ENCODE measurements around the gene C16orf87. TPM values are rescaled to one million over a fixed set of nuclear protein-coding genes. Genes with fewer than 3 reads are reported as not detected.

C16orf87 gene
- total and polyA plus RNA-seq, 2 experiments from 2014 or later: 41.0 to 45.1 TPM

DNA sequence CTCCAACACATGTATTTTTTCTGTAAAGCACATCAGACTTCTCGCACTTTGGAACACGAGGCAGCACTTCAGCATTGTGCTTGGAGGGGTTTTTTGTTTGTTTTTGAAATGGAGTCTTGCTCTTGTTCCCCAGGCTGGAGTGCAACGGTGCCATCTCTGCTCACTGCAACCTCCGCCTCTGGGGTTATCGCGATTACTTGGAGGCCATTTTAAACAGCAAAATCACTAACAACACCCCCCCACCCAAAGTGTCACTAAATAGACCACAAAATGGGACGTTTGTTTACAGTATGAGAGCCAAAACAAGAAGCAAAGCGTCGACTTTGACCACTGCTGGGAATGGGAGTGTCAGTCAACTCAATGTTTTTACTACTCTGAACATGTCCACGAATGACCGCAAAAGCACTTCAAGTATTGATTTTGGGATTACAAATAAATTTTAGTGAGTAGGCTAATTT, 9.0 kb upstream of the C16orf87 start:
- Histone ChIP-seq H3K9me3 (ENCODE audit: low read depth) (no peaks in the 10 kb centered on the region), H3K27me3 (no peaks in the 10 kb centered on the region), H3K36me3 (no peaks in the 10 kb centered on the region), H3K4me3 (no peak overlapping the region), H3K27ac (no peak overlapping the region), H3K4me1 (ENCODE audit: low read depth) (no peaks in the 10 kb centered on the region)
- TF ChIP-seq, protein P1, sequence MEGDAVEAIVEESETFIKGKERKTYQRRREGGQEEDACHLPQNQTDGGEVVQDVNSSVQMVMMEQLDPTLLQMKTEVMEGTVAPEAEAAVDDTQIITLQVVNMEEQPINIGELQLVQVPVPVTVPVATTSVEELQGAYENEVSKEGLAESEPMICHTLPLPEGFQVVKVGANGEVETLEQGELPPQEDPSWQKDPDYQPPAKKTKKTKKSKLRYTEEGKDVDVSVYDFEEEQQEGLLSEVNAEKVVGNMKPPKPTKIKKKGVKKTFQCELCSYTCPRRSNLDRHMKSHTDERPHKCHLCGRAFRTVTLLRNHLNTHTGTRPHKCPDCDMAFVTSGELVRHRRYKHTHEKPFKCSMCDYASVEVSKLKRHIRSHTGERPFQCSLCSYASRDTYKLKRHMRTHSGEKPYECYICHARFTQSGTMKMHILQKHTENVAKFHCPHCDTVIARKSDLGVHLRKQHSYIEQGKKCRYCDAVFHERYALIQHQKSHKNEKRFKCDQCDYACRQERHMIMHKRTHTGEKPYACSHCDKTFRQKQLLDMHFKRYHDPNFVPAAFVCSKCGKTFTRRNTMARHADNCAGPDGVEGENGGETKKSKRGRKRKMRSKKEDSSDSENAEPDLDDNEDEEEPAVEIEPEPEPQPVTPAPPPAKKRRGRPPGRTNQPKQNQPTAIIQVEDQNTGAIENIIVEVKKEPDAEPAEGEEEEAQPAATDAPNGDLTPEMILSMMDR (IDR thresholded peaks at IDR 0.05; ENCODE audit: low read depth, low read length): no peak
- DNase-seq (ENCODE audit: low read depth in 1 of 2, low spot score in 1 of 2): no peak

DNA sequence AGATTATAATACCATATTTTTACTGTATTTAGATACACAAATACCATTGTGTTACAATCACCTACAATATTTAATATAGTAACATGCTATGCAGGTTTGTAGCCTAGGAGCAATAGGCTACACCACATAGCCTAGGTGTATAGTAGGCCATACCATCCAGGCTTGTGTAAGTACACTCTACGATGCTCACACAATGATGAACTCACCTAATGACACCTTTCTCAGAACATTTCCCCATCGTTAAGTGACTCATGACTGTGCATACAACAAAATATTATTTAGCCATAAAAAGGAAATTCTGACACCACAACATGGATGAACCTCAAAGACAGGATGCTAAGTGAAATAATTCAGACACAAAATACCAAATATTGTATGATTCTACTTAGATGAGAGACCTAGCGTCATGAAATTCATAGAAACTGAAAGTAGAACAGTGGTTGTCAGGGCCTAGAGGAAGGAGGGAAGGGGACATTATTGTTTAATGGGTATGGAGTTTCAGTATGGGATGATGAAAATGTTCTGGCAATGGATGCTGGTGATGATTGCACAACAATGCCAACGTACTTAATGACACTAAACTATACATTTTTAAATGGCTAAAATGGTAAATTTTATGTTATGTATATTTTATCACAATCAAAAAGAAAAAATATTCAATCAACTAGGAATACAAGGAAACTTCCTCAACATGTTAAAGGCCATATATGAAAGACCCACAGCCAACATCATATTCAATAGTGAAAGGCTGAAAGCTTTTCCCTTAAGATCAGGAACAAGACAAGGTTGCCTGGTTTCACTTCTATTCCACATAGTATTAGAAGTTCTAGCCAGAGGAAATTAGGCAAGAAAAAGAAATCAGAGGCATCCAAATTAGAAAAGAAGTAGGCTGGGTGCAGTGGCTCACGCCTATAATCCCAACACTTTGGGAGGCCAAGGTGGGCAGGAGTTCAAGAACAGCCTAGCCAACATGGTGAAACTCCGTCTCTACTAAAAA, 5.9 kb upstream of the C16orf87 start:
- TF ChIP-seq, protein P1 (IDR thresholded peaks at IDR 0.05; ENCODE audit: low read depth, low read length): no peak
- no peaks in the 10 kb centered on the region for H3K27me3 ChIP-seq
- no peaks in the 10 kb centered on the region for H3K9me3 ChIP-seq (ENCODE audit: low read depth)
- H3K4me3 ChIP-seq: no peak overlapping the region
- no peaks in the 10 kb centered on the region for H3K4me1 ChIP-seq (ENCODE audit: low read depth)
- DNase-seq (ENCODE audit: low read depth in 1 of 2, low spot score in 1 of 2): no peak
- H3K27ac ChIP-seq: no peak overlapping the region
- no peaks in the 10 kb centered on the region for H3K36me3 ChIP-seq

DNA sequence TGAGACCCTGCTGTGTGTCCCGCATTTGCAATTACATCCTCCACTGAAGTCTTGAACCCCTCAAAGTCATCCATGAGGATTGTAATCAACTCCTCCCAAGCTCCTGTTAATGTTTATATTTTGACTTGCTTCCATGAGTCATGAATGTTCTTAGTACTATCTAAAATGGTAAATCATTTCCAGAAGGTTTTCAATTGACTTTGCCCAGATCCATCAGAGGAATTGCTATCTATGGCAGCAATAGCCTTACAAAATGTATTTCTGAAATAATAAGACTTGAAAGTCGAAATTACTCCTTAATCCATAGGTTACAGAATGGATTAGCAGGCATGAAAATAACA, 2.5 kb upstream of the C16orf87 start:
- no peak for DNase-seq (ENCODE audit: low read depth in 1 of 2, low spot score in 1 of 2)
- Histone ChIP-seq H3K4me3 (no peak overlapping the region), H3K27ac (no peak overlapping the region), H3K4me1 (ENCODE audit: low read depth) (peaks cover 3% of the 10 kb centered on the region), H3K27me3 (no peaks in the 10 kb centered on the region), H3K9me3 (ENCODE audit: low read depth) (no peaks in the 10 kb centered on the region), H3K36me3 (no peaks in the 10 kb centered on the region)
- TF ChIP-seq, protein P1 (IDR thresholded peaks at IDR 0.05; ENCODE audit: low read depth, low read length): no peak

DNA sequence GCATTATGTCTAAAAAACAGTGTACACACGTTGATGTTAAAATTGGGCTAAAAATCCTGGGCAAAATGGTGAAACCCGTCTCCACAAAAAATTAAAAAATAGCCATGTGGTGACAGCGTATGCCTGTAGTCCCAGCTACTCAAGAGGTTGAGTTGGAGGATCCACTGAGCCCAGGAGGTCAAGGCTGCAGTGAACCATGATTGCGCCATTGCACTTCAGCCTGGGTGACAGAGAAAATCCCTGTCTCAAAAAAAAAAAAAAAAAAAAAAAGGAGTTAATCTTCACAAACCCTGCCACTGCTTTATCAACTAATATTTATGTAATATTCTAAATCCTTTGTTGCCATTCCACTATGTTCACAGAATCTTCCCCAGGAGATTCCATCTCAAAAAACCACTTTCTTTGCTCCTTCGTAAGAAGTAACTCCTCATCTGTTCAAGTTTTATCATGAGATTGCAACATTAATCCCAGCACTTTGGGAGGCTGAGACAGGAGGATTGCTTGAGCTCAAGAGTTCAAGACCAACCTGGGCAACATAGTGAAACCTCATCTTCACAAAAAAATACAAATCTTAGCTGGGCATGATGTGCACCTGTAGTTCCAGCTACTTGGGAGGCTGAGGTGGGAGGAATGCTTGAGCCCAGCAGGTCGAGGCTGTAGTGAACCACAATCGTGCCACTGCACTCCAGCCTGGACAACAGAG, 1.9 kb upstream of the C16orf87 start:
- no peaks in the 10 kb centered on the region for H3K9me3 ChIP-seq (ENCODE audit: low read depth)
- DNase-seq (ENCODE audit: low read depth in 1 of 2, low spot score in 1 of 2): no peak
- no peak overlapping the region for H3K4me3 ChIP-seq
- H3K4me1 ChIP-seq (ENCODE audit: low read depth): peaks cover 7% of the 10 kb centered on the region
- no peak overlapping the region for H3K27ac ChIP-seq
- no peaks in the 10 kb centered on the region for H3K36me3 ChIP-seq
- TF ChIP-seq, protein P1 (IDR thresholded peaks at IDR 0.05; ENCODE audit: low read depth, low read length): no peak
- no peaks in the 10 kb centered on the region for H3K27me3 ChIP-seq

DNA sequence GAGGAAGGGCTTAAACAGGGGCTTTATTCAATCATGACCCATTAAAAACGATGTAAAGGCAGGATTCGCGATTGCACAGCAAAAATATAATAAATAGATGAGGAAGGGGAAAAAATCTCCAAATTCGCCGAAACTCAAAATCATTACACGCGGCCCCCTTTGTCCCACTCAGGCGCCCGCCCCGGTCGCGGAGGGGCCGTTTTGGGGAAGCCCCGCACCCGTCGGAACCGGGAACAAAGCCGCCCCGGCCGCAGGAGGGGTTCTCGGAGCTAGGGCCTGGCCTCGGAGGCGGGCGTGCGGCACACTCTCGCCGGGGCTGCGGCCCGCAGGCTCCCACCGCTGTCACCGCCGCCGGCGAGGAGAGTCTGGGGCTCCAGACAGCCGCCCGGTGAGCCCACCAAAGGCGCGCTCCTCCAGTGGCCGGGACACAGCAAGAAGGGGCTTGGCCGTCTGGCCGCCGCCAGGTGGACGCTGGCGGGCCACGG, 521 bp downstream of the C16orf87 start:
- peak overlapping the region; percentile 58 for H3K4me3 ChIP-seq
- no peaks in the 10 kb centered on the region for H3K36me3 ChIP-seq
- H3K9me3 ChIP-seq (ENCODE audit: low read depth): no peaks in the 10 kb centered on the region
- TF ChIP-seq, protein P1 (IDR thresholded peaks at IDR 0.05; ENCODE audit: low read depth, low read length): no peak
- peaks cover 20% of the 10 kb centered on the region for H3K4me1 ChIP-seq (ENCODE audit: low read depth)
- H3K27me3 ChIP-seq: no peaks in the 10 kb centered on the region
- peak overlapping the region; percentile 94 for H3K27ac ChIP-seq
- peak; percentile 26 to 62 for DNase-seq (ENCODE audit: low read depth in 1 of 2, low spot score in 1 of 2)

All from cardiac muscle cell (in vitro differentiated cells and primary cell).